NCI-H128 (cell line): ENCODE measurements around the gene ABCC3.

Experiments used
- DNase-seq: peaks from one replicate; lab custom pipeline; 2025; ENCODE audit not compliant: unreplicated experiment; lab: John Stamatoyannopoulos, UW

Gene ABCC3

GRCh38 chr17:50634224-50634914 is at the start of gene ABCC3:
TSS of gene ABCC3 (plus strand) at chr17:50634881. CDS start at chr17:50634937, 56 bp downstream.
- DNase-seq, result no peak

GRCh38 chr17:50585346-50585745 is 49.3 kb upstream of the ABCC3 start:
- DNase-seq, result no peak

- DNase-seq, result no peak
Measured at GRCh38 chr17:50585891-50586290, 48.8 kb upstream of the ABCC3 start.

- no peak for DNase-seq
Measured at GRCh38 chr17:50586421-50587247, 48.0 kb upstream of the ABCC3 start.

- DNase-seq, result no peak
Measured at GRCh38 chr17:50587571-50587970, 47.1 kb upstream of the ABCC3 start.

GRCh38 chr17:50588391-50589049 is 46.2 kb upstream of the ABCC3 start:
- no peak for DNase-seq

- no peak for DNase-seq
Measured at GRCh38 chr17:50589095-50589705, 45.5 kb upstream of the ABCC3 start.

GRCh38 chr17:50590946-50591737 is 43.5 kb upstream of the ABCC3 start:
- DNase-seq, result no peak

GRCh38 chr17:50593321-50593720 is 41.4 kb upstream of the ABCC3 start:
- peak; percentile 35 for DNase-seq

- DNase-seq, result no peak
Measured at GRCh38 chr17:50594128-50594823, 40.4 kb upstream of the ABCC3 start.

GRCh38 chr17:50594892-50595291 is 39.8 kb upstream of the ABCC3 start:
- DNase-seq, result no peak

GRCh38 chr17:50596191-50597037 is 38.3 kb upstream of the ABCC3 start:
- DNase-seq, result no peak

GRCh38 chr17:50598487-50598886 is 36.2 kb upstream of the ABCC3 start:
- no peak for DNase-seq

- no peak for DNase-seq
Measured at GRCh38 chr17:50599606-50600005, 35.1 kb upstream of the ABCC3 start.

- no peak for DNase-seq
Measured at GRCh38 chr17:50601823-50602375, 32.8 kb upstream of the ABCC3 start.

- DNase-seq, result no peak
Measured at GRCh38 chr17:50602836-50603235, 31.8 kb upstream of the ABCC3 start.

GRCh38 chr17:50603340-50603739 is 31.3 kb upstream of the ABCC3 start:
- DNase-seq, result peak; percentile 35

- DNase-seq, result no peak
Measured at GRCh38 chr17:50604513-50604912, 30.2 kb upstream of the ABCC3 start.

GRCh38 chr17:50605429-50605828 is 29.3 kb upstream of the ABCC3 start:
- no peak for DNase-seq
